Erythroblast (primary cell): ENCODE results near the gene ADGRA3.

Experiments
- GATA1 ChIP-seq: IDR thresholded peaks from 2 replicates; pipeline ENCODE4 v1.6.1; 2011; ENCODE audit warnings: low read depth, mild to moderate bottlenecking, control low read depth, low read length, moderate library complexity
- POLR2A ChIP-seq: IDR thresholded peaks from 2 replicates; pipeline ENCODE4 v1.6.1; 2011; ENCODE audit warnings: mild to moderate bottlenecking, low read length

DNA sequence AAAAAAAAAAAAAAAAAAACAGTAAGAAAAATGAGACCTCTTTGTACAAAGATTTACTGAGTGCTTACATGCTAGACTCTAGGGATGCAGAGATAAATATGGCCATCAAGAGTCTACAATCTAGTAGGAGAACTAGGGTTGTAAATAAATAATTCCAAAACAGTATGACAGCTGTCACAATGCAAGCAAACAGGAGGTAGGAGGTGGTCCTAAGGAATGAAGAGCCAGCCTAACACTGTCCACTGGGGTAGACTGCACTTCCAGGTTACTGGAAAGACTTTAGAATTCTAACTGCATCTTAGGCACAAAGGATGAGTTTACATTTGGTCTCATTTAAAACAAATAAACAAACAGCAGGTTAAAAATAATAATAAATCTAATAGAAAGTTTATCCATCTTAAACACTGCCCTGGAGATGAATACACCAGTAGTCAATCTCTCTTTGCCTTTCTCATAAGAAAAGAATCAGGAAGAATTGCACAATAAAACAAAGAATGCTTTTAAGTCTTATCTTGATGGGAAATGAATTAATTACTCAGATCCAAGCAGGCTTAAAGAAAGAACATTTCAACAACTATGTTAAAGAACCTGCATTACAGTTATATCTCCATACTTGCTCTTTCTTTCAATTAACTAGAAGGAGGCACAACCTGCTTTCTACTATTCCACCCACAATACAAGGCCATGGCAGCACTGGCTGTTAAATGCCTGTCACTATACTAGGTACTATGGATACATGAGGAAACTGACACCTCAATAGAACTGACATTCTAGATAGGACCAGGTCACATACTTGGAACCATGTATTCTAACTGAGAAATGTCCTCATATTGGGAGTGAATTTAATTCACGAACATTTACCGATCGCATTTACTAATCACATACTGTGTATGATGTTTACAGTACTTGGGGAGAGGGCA, 12.7 kb downstream of the ADGRA3 start:
- TF ChIP-seq POLR2A (no peak), GATA1 (no peak)
